ENCODE measurements around the gene RBM47.
"Not testable (repeated sequence)": the region's sequence is repeated elsewhere in the genome, so short reads cannot be mapped to it uniquely, and the experiment has no call there.

RBM47 gene

DNA sequence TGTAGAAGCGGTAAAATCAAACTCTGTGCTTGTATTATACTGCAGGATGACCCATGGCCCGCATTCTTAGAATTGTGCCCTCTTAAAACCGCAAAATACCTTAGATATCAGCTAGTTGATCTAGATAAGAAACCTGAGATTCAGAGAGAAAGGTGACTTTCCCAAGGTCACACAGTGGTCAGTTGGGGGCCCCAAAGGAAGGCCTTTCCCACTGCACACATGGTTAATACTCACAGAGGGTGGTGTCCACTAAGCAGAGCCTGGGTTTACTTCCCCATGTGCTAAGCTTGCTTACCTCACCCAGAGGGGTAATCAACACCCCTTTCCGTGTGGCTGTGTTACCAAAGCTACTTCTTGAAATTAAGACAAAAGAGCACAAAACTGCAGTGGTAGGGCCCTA, 66.3 kb downstream of the RBM47 start:
- no peak for DNase-seq (ENCODE audit: low read depth in 2 of 2)

DNA sequence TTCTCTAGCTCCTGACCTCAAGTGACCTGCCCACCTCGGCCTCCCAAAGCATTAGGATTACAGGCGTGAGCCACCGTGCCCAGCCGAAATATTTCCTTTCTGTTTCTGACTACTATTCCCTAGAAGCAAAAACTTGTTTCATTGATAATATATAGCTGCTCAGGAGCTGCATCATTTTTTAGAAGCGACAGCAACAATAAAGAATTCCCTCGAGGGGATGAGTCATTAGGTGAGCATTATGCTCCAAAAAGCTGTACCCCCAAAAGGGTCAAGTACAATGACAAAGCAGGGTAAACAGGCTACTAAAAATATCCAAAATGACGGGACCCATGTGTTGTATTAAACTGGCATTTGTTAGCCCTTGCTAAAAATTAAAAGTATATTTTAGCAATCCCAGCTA, 67.0 kb downstream of the RBM47 start:
- no peak for DNase-seq (ENCODE audit: low read depth in 2 of 2)

DNA sequence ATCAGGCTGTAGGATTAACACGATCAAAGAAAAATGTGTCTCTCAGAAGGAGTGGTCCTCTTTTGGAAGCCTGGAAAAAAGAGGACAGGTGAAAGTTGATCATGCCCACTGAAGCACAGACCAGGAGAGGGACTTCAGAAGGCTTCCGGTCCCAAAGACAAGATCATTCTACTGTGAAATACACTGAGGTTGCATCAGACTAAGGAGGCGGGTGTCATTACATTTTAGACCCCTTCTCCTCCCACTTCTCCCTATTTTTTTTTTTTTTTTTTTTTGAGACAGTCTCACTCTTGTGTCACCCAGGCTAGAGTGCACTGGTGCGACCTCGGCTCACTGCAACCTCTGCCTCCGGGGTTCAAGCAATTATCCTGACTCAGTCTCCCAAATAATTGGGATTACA, 67.5 kb downstream of the RBM47 start:
- no peak for DNase-seq (ENCODE audit: low read depth in 2 of 2)

DNA sequence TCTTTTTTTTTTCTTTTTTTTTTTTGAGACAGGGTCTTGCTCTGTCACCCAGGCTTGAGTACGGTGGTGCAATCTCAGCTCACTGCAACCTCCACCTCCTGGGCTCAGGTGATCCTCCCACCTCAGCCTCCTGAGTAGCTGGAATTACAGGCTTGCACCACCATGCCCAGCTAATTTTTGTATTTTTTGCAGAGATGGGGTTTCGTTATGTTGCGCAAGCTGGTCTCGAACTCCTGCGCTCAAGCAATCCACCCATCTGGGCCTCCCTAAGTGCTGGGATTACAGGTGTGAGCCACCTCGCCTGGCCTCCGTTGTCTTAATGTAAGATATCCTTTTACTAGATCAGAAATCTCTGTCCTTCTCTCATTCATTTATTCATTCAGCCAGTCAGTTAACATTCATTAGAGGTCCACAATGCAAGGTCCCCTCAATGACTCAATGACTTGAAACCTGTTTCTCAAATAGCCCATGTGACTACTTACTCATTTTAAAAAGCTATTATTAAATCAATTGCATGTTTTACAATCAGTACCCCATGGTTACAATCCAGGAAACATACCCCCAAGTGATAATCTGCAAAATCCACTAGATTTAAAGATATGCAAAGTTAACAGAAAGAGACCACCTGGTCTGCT, 68.0 kb downstream of the RBM47 start:
- DNase-seq (ENCODE audit: low read depth in 2 of 2), result not testable (repeated sequence)

DNA sequence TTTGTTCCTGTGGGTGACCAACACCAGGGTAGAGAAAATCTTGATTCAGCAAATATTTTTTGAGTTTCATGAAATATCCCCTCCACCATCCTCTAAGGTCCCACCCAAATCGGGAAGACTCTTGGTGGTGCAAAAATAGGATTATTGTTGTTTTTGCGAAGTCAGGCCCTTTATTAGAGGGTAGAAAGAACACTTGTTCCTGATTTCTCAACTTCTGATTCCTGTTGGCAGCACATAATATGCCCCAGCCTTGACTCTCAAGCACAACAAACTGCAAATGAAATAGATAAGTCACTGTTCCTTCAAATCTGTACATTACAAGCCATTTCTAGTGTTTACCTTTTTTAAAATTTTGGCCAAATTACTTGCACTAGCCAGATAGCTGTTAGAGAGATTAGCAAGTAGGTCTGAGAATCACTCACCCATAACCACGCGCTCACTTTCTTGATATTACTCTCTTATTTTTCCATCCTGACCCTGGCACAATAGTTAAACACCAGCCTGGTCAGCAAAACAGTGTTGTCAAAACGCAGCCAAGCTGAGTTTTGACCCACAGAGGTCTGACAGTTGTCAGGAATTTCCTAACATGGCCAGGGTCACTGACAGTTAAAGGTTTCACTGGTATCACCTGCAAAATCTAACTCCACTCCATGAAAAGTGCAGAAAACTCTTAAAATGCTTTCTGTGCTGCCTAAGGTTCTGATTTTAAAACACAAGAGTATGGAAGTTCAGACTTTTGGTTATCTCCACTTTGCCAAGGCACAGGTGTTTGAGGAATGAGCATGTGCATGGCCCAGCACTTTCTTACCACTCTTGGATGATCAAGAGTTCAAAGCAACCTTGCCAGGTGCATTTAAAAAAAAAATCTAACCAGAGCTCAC, 69.8 kb downstream of the RBM47 start:
- no peak for DNase-seq (ENCODE audit: low read depth in 2 of 2)

- no peak for DNase-seq (ENCODE audit: low read depth in 2 of 2)
Measured at GRCh38 chr4:40557736-40558135, 71.9 kb downstream of the RBM47 start.

DNA sequence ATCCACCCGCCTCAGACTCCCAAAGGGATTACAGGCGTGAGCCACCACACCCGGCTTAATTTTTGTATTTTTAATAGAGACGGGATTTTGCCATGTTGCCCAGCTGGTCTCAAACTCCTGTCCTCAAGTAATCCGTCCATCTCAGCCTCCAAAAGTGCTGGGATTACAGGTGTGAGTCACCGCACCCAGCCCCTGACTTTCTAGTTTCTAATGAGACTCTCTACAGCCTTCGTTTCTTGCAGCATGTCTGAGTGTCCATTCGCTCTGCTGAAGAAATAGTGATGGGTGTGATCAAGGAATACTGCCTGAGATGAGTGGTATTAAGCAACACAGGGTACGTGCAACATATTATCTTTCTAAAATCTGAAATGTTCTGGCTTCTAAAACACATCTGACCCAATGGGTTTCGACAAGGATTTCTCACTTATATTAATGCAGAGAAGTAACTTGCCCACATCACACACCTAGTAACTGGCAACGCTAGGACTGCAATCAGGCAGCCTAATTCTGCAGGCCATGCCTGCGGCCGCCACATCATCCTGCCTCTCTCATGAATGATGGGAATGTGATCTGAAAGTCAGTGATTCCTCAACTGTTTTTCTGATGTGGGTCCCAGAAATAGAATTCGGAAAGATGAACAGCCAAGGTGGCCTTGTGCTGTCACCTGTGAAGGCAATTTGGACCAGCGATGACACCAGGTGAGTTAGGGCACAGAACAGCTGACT, 74.3 kb downstream of the RBM47 start:
- DNase-seq (ENCODE audit: low read depth in 2 of 2), result no peak

- DNase-seq (ENCODE audit: low read depth in 2 of 2), result not testable (repeated sequence)
Measured at GRCh38 chr4:40554641-40555040, 75.0 kb downstream of the RBM47 start.

GRCh38 chr4:40553995-40554394, 75.7 kb downstream of the RBM47 start:
- DNase-seq (ENCODE audit: low read depth in 2 of 2), result no peak

GRCh38 chr4:40552536-40552935, 77.1 kb downstream of the RBM47 start:
- no peak for DNase-seq (ENCODE audit: low read depth in 2 of 2)

DNA sequence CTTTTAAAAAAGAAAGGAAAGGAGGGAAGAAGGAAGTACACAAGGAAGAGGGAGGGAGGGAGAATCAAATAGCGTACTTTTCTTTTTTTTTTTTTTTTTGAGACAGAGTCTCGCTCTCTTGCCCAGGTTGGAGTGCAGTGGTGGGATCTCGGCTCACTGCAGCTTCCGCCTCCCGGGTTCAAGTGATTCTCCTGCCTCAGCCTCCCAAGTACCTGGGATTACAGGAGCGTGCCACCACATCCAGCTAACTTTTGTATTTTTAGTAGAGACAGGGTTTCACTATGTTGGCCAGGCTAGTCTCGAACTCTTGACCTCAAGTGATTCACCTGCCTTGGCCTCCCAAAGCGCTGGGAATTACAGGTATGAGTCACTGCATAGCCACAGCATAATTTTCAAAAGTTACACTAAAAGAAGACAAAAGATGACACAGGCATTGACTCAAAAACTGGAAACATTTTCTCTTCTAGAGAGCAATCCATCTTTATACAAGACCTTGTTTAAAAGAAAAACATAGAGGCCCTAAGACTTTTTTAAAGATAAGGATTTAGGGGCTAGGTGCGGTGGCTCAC, 78.0 kb downstream of the RBM47 start:
- DNase-seq (ENCODE audit: low read depth in 2 of 2), result peak in 1 of 2 donors; percentile 3

DNA sequence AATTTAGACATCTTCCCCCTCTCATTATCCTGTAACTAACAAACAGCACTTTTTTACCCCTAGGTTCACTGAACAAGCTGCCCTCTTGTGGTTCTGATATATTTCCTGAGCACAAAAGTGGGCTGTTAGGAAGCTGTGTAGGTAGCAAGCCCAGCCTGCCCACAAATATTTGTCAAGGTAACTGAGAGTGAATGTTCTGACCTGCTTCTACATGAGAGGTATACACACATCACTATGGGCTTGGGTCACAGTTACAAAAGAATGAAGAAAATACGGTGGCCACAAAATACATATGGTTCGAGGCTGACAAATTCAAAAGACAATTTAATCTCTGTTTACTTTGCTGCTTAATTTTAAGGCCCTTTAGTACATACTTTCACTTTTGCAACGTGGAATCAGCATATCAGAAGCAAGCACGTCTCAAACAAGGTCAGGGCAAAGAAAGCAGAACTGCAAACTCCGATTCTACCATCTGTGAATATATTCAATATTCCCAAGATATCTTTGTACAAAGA, 78.7 kb downstream of the RBM47 start:
- DNase-seq (ENCODE audit: low read depth in 2 of 2), result no peak

GRCh38 chr4:40550196-40550595, 79.5 kb downstream of the RBM47 start:
- no peak for DNase-seq (ENCODE audit: low read depth in 2 of 2)

GRCh38 chr4:40548256-40548655, 81.4 kb downstream of the RBM47 start:
- DNase-seq (ENCODE audit: low read depth in 2 of 2), result no peak

DNA sequence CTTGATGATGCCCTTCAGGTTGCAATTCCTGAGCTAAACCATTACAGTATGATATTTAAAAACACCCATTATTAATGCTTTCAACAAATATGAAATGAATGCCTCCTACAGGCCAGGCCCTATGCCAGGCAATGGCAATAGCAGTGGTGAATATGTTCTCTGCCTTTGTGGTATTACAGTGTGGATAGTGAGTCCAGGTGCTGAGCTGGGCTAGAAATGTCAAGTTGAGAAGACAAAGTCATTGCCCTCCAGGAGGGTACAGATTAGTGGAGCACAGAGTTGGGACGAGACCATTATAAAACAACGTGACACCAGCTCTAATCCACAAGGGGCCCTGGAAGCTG, 81.9 kb downstream of the RBM47 start:
- no peak for DNase-seq (ENCODE audit: low read depth in 2 of 2)

- no peak for DNase-seq (ENCODE audit: low read depth in 2 of 2)
Measured at GRCh38 chr4:40546969-40547788, 82.5 kb downstream of the RBM47 start.

GRCh38 chr4:40546506-40546905, 83.2 kb downstream of the RBM47 start:
- no peak for DNase-seq (ENCODE audit: low read depth in 2 of 2)

GRCh38 chr4:40545487-40545886, 84.2 kb downstream of the RBM47 start:
- not testable (repeated sequence) for DNase-seq (ENCODE audit: low read depth in 2 of 2)

DNA sequence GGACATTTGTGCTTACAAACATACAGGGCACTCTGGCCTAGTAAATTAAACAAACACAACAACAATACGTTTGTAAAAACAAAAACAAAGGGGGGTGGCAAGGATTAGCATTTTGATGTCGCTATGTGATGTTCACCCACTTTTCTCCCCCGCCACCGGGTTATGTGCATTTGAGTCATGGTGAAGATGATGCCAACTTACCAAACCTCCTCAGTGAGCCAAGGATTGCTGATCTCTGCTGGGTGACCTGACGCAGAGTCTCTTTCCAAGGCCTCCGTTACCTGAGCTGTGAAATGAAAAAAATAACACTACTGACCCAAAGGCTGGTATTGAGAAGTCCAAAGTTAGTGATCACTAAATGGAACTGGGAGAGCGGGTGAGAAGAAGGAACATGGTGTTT, 85.4 kb downstream of the RBM47 start:
- DNase-seq (ENCODE audit: low read depth in 2 of 2), result no peak

- no peak for DNase-seq (ENCODE audit: low read depth in 2 of 2)
Measured at GRCh38 chr4:40540800-40541199, 88.9 kb downstream of the RBM47 start.

- DNase-seq (ENCODE audit: low read depth in 2 of 2), result no peak
Measured at GRCh38 chr4:40536032-40536431, 93.6 kb downstream of the RBM47 start.
